H1 (cell line): ENCODE results near the gene JAG2. TPM values are rescaled to one million over a fixed set of nuclear protein-coding genes. Genes with fewer than 3 reads are reported as not detected.

ENCODE experiments used
- CTCF ChIA-PET: fragments of 300-600 bp; sonication (Branson Sonifier 250); formaldehyde crosslinking; loops from one replicate; lab custom pipeline; 2021; ENCODE audit not compliant: partially characterized antibody; lab: Charles Lee
- POLR2A ChIA-PET: fragments of 300-600 bp; sonication (Branson Sonifier 250); formaldehyde crosslinking; loops from one replicate; lab custom pipeline; 2021; ENCODE audit warnings: inconsistent platforms; ENCODE audit not compliant: partially characterized antibody; lab: Charles Lee
- DNase-seq, 2 experiments: peaks; one replicate each; pipeline versions ENCODE4 v3.0.0 to v3.0.0-alpha.2; 2010 to 2022; ENCODE audit warnings: low spot score in 2 of 2, low read depth in 1 of 2, mixed read lengths in 1 of 2
- FAIRE-seq: peaks from 2 replicates; lab custom pipeline; 2011; peaks lifted over from hg19 to GRCh38; lab: Jason Lieb, UNC
- H2AFZ ChIP-seq: 2 replicates; pipeline ENCODE4 v1.8.1; 2012; ENCODE audit warnings: low read length, inconsistent platforms
- H2AK5ac ChIP-seq: 2 replicates; pipeline ENCODE4 v1.6.1; 2013; ENCODE audit warnings: low read depth, low read length
- H2BK120ac ChIP-seq: replicated peaks from 2 replicates; pipeline ENCODE3; 2013; ENCODE audit warnings: low read depth, low read length, inconsistent platforms
- H2BK12ac ChIP-seq: 2 replicates; pipeline ENCODE4 v1.6.1; 2013; ENCODE audit warnings: low read depth, low read length
- H2BK15ac ChIP-seq: 2 replicates; pipeline ENCODE4 v1.6.1; 2013; ENCODE audit warnings: low read length
- H2BK20ac ChIP-seq: 2 replicates; pipeline ENCODE4 v1.6.1; 2013; ENCODE audit warnings: low read length
- H2BK5ac ChIP-seq: 2 replicates; pipeline ENCODE4 v1.6.1; 2013; ENCODE audit warnings: low read depth, low read length
- H3K14ac ChIP-seq: 2 replicates; pipeline ENCODE4 v1.6.1; 2013; ENCODE audit warnings: inconsistent platforms; ENCODE audit not compliant: insufficient read length
- H3K18ac ChIP-seq: 2 replicates; pipeline ENCODE4 v1.6.1; 2013; ENCODE audit warnings: low read length; ENCODE audit errors: extremely low read depth
- H3K23ac ChIP-seq: 2 replicates; pipeline ENCODE4 v1.6.1; 2013; ENCODE audit warnings: inconsistent platforms; ENCODE audit not compliant: insufficient read length
- H3K23me2 ChIP-seq: 2 replicates; pipeline ENCODE4 v1.6.1; 2013; ENCODE audit warnings: low read depth, low read length
- H3K27ac ChIP-seq: 2 replicates; pipeline ENCODE4 v1.6.1; 2011; ENCODE audit warnings: low read depth, low read length, inconsistent platforms
- H3K27me3 ChIP-seq, 4 experiments: replicated peaks in 1 of 4; 1 replicate in 1 of 4; 2 replicates in 3 of 4; pipeline versions ENCODE4 v1.6.1 to v1.8.1; 2011 to 2013; ENCODE audit warnings: low read length in 3 of 4, mild to moderate bottlenecking in 3 of 4, inconsistent platforms in 2 of 4, mixed read lengths in 2 of 4, moderate library complexity in 1 of 4; ENCODE audit not compliant: control insufficient read depth in 3 of 4, insufficient read depth in 3 of 4; ENCODE audit errors: extremely low read depth in 1 of 4
- H3K36me3 ChIP-seq, 4 experiments: 2 replicates each; pipeline versions ENCODE4 v1.6.1 to v1.8.1; 2011 to 2013; ENCODE audit warnings: mild to moderate bottlenecking in 4 of 4, low read length in 3 of 4, moderate library complexity in 2 of 4, control low read depth in 1 of 4, inconsistent platforms in 1 of 4; ENCODE audit not compliant: insufficient read depth in 4 of 4, control insufficient read depth in 2 of 4
- H3K4ac ChIP-seq: replicated peaks from 2 replicates; pipeline ENCODE3; 2013; ENCODE audit warnings: low read length, low read depth, mixed read lengths, inconsistent platforms; ENCODE audit not compliant: insufficient read length
- H3K4me1 ChIP-seq, 4 experiments: replicated peaks in 1 of 4; 1 replicate in 1 of 4; 2 replicates in 3 of 4; pipeline versions ENCODE4 v1.6.1 to v1.8.1; 2011 to 2013; ENCODE audit warnings: low read length in 3 of 4, inconsistent platforms in 2 of 4, mixed read lengths in 1 of 4; ENCODE audit not compliant: insufficient read depth in 4 of 4, control insufficient read depth in 3 of 4
- H3K4me2 ChIP-seq, 2 experiments: 2 replicates each; pipeline versions ENCODE4 v1.6.1 to v1.8.1; 2011 to 2013; ENCODE audit warnings: low read depth in 2 of 2, low read length in 2 of 2, control low read depth in 1 of 2, inconsistent platforms in 1 of 2, mild to moderate bottlenecking in 1 of 2; ENCODE audit not compliant: insufficient read depth in 1 of 2
- H3K4me3 ChIP-seq, 4 experiments: fragments of 200-600, 300-600 bp in 1 of 4; sonication (generic), shearing (Covaris generic), sonication (Bioruptor Twin) in 1 of 4; 2 replicates each; pipeline versions ENCODE4 v1.5.1 to v1.8.1; 2011 to 2016; ENCODE audit warnings: low read length in 4 of 4, low read depth in 3 of 4, control low read depth in 2 of 4, inconsistent platforms in 2 of 4, mild to moderate bottlenecking in 2 of 4, mixed read lengths in 1 of 4, moderate library complexity in 1 of 4; ENCODE audit not compliant: insufficient read depth in 2 of 4; ENCODE audit errors: extremely low read depth in 1 of 4
- H3K56ac ChIP-seq: replicated peaks from 2 replicates; pipeline ENCODE3; 2013; ENCODE audit warnings: low read depth, mild to moderate bottlenecking, mixed read lengths, low read length, inconsistent platforms; ENCODE audit not compliant: insufficient read length
- H3K79me1 ChIP-seq: 2 replicates; pipeline ENCODE4 v1.6.1; 2013; ENCODE audit warnings: low read depth, low read length, control low read depth
- H3K79me2 ChIP-seq, 2 experiments: 2 replicates each; pipeline versions ENCODE4 v1.6.1 to v1.8.1; 2012 to 2013; ENCODE audit warnings: low read length in 2 of 2, mild to moderate bottlenecking in 2 of 2, inconsistent platforms in 1 of 2; ENCODE audit not compliant: insufficient read depth in 2 of 2, control insufficient read depth in 1 of 2
- H3K9ac ChIP-seq, 4 experiments: replicated peaks in 1 of 4; 1 replicate in 1 of 4; 2 replicates in 3 of 4; pipeline versions ENCODE4 v1.6.1 to v1.8.1; 2011 to 2013; ENCODE audit warnings: low read depth in 3 of 4, low read length in 3 of 4, control low read depth in 2 of 4, mild to moderate bottlenecking in 2 of 4, moderate library complexity in 2 of 4, inconsistent platforms in 1 of 4; ENCODE audit errors: extremely low read depth in 1 of 4
- H3K9me3 ChIP-seq, 2 experiments: 2 replicates each; pipeline versions ENCODE4 v1.6.1 to v1.8.1; 2012 to 2013; ENCODE audit warnings: mild to moderate bottlenecking in 2 of 2, moderate library complexity in 2 of 2, control low read depth in 1 of 2, inconsistent platforms in 1 of 2, low read depth in 1 of 2, low read length in 1 of 2, mixed read lengths in 1 of 2; ENCODE audit not compliant: insufficient read depth in 2 of 2
- H4K20me1 ChIP-seq, 2 experiments: replicated peaks in 1 of 2; 2 replicates each; pipeline versions ENCODE3 to v1.8.1; 2011 to 2013; ENCODE audit warnings: inconsistent platforms in 2 of 2, low read length in 2 of 2, mild to moderate bottlenecking in 1 of 2; ENCODE audit not compliant: insufficient read depth in 2 of 2, control insufficient read depth in 1 of 2
- H4K5ac ChIP-seq: 2 replicates; pipeline ENCODE4 v1.6.1; 2013; ENCODE audit warnings: low read length, low read depth, mixed read lengths, inconsistent platforms; ENCODE audit not compliant: insufficient read length
- H4K8ac ChIP-seq: 2 replicates; pipeline ENCODE4 v1.8.0; 2013; ENCODE audit warnings: mild to moderate bottlenecking, moderate library complexity, low read length, inconsistent platforms; ENCODE audit not compliant: insufficient read depth; ENCODE audit errors: extremely low read depth
- H4K91ac ChIP-seq: replicated peaks from 2 replicates; pipeline ENCODE3; 2013; ENCODE audit warnings: low read length, mixed read lengths, inconsistent platforms; ENCODE audit not compliant: insufficient read length
- BACH1 ChIP-seq: IDR thresholded peaks from 2 replicates; pipeline ENCODE4 v1.6.1; 2012; ENCODE audit warnings: low read length, improper control_type of control experiment
- CHD2 ChIP-seq: IDR thresholded peaks from 2 replicates; pipeline ENCODE4 v1.6.1; 2012; ENCODE audit warnings: low read length, improper control_type of control experiment
- CREB1 ChIP-seq: IDR thresholded peaks from 2 replicates; pipeline ENCODE4 v1.6.1; 2012; ENCODE audit warnings: inconsistent platforms
- HDAC6 ChIP-seq: IDR thresholded peaks from one replicate; pipeline ENCODE4 v1.7.1; 2012; ENCODE audit warnings: low read depth, mild to moderate bottlenecking, inconsistent platforms, low read length, moderate library complexity
- PHF8 ChIP-seq: fragments of 200-600 bp; sonication (generic); conservative IDR thresholded peaks from 2 replicates; pipeline ENCODE4 v1.7.1; 2012; ENCODE audit warnings: low read depth, mild to moderate bottlenecking, inconsistent platforms, low read length, moderate library complexity
- POLR2A ChIP-seq, 2 experiments: IDR thresholded peaks; 1 replicate in 1 of 2; 2 replicates in 1 of 2; pipeline ENCODE4 v1.6.1; 2011; ENCODE audit warnings: low read depth in 2 of 2, low read length in 2 of 2, mild to moderate bottlenecking in 2 of 2; ENCODE audit errors: control extremely low read depth in 1 of 2
- SAP30 ChIP-seq: fragments of 300-600 bp; sonication (generic); IDR thresholded peaks from 2 replicates; pipeline ENCODE4 v1.7.1; 2012; ENCODE audit warnings: low read length, moderate library complexity, mild to moderate bottlenecking, inconsistent platforms; ENCODE audit not compliant: insufficient read depth, insufficient replicate concordance
- SRF ChIP-seq: IDR thresholded peaks from 2 replicates; pipeline ENCODE4 v1.6.1; 2011; ENCODE audit warnings: mild to moderate bottlenecking, low read depth, low read length, moderate library complexity
- TAF1 ChIP-seq: IDR thresholded peaks from 2 replicates; pipeline ENCODE4 v1.6.1; 2011; ENCODE audit warnings: mild to moderate bottlenecking, low read depth, low read length
- TCF12 ChIP-seq: IDR thresholded peaks from 2 replicates; pipeline ENCODE4 v1.6.1; 2011; ENCODE audit warnings: low read depth, mild to moderate bottlenecking, low read length
- YY1 ChIP-seq: IDR thresholded peaks from 2 replicates; pipeline ENCODE4 v1.6.1; 2011; ENCODE audit warnings: low read depth, mild to moderate bottlenecking, low read length
- WGBS, 2 experiments: shearing (Covaris generic) in 1 of 2; methylation state at CpG; one replicate each; pipeline versions ENCODE4 v1.1.6 to v1.1.7; 2013 to 2015; ENCODE audit warnings: low lambda C conversion rate in 2 of 2, mixed read lengths in 2 of 2, inconsistent platforms in 1 of 2, low coverage in 1 of 2, missing lambda C conversion rate in 1 of 2; ENCODE audit not compliant: insufficient replicate concordance in 2 of 2, insufficient coverage in 1 of 2, insufficient read length in 1 of 2; ENCODE audit errors: extremely low coverage in 1 of 2, missing lambda C conversion rate in 1 of 2; 5-methylcytosine and 5-hydroxymethylcytosine counted together
- polyA plus RNA-seq, 7 experiments: library from polyadenylated mRNA; depleted of rRNA in 3 of 7; stranded (reverse) in 5 of 7; unstranded in 2 of 7; fragments of >200 nt in 5 of 7; fragments of 200-250 nt in 2 of 7; gene quantifications; 1 replicate in 5 of 7; 2 replicates in 1 of 7; 4 replicates in 1 of 7; pipeline versions ENCODE4 v1.2.1 to v1.2.3, GENCODE V29; 2011 to 2013; ENCODE audit warnings: missing spikeins in 2 of 7, mixed read lengths in 2 of 7
- total RNA-seq: library from RNA; stranded (reverse); fragmentation: NEBNext Ultra II Directional; extraction: Animal tissue kit (Norgen Biotek cat#: 25700); gene quantifications from 2 replicates; pipeline ENCODE4 v1.2.1, GENCODE V29; 2021
- TF ChIP-seq, protein P1 (sequence below), 3 experiments: IDR thresholded peaks; 1 replicate in 2 of 3; 2 replicates in 1 of 3; pipeline versions ENCODE4 v1.5.1 to v1.6.1; 2011; ENCODE audit warnings: low read length in 3 of 3, mild to moderate bottlenecking in 3 of 3, inconsistent platforms in 2 of 3, low read depth in 1 of 3, moderate library complexity in 1 of 3; ENCODE audit not compliant: insufficient read depth in 1 of 3; ENCODE audit errors: control extremely low read depth in 1 of 3

Gene JAG2
- total and polyA plus RNA-seq, 2 of the 8 experiments (the other 6 are each of a cell fraction or from before 2014, with no cell fraction given), result 2.8 to 6.2 TPM

DNA sequence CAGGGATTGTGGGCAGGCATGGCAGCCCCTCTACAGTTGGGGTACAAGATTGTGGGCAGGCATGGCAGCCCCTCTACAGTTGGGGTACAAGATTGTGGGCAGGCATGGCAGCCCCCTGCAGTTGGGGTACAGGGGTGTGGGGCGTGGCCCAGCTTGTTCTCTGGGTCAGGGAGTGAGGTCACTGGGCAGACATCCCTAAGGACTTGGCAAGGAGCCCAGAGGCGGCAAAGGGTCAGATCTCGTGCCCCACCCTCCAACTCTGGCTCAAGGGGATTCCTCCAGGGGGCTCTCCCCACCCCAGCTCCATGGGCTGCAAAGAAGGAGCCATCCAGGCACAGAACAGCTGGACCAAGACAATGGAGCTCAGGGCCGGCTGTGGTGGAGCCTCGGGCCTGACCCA, 38.3 kb upstream of the JAG2 start:
- Histone ChIP-seq H2BK15ac (no peak overlapping the region), H4K5ac (no peak overlapping the region), H3K27ac (no peak overlapping the region), H3K27me3 (peaks cover 0 to 2% (median 0%) of the 10 kb centered on the region in 4 experiments; a peak in 2 of 7 replicates), H3K79me1 (no peaks in the 10 kb centered on the region), H2BK12ac (no peak overlapping the region), H3K4ac (no peak overlapping the region), H3K23ac (no peak overlapping the region), H3K56ac (no peak overlapping the region), H4K20me1 (peaks cover 3 to 10% of the 10 kb centered on the region in 2 experiments), H3K18ac (no peak overlapping the region), H3K9ac (no peak overlapping the region), H3K4me2 (no peak overlapping the region), H2BK5ac (no peak overlapping the region), H3K4me3 (no peak overlapping the region), H3K14ac (no peak overlapping the region), H3K4me1 (peaks cover 0 to 5% (median 0%) of the 10 kb centered on the region in 4 experiments; a peak in 1 of 7 replicates), H3K79me2 (no peaks in the 10 kb centered on the region), H2BK20ac (no peak overlapping the region), H3K23me2 (no peaks in the 10 kb centered on the region), H3K36me3 (no peaks in the 10 kb centered on the region), H3K9me3 (no peaks in the 10 kb centered on the region), H4K8ac (no peak overlapping the region), H4K91ac (no peak overlapping the region), H2BK120ac (no peak overlapping the region), H2AK5ac (no peak overlapping the region), H2AFZ (no peak overlapping the region)
- ChIA-PET CTCF (interaction anchor here (0.7 to 1.6 kb wide), 14 partner anchors 10 to 191 kb away, joined by 3 to 9 read pairs (median 4); partner anchors contain the start of gene TEX22), POLR2A (interaction anchor here (0.6 kb wide), 1 partner anchor 62 kb away, joined by 3 read pairs; no protein-coding TSS in a partner anchor)
- DNase-seq (no peak), FAIRE-seq (no peak)
- WGBS, 2 experiments, result 97% methylated on average over 3 of the region's 5 CpGs; no CpG with 5 or more reads in 1 of the 2 experiments
- no peak for TF ChIP-seq SAP30
- TF ChIP-seq CREB1, result no peak
- no peak for TF ChIP-seq PHF8
- TF ChIP-seq POLR2A (IDR thresholded peaks at IDR 0.05; ENCODE audit: control extremely low read depth in 1 of 2, low read depth in 2 of 2, low read length in 2 of 2), result no peak
- TF ChIP-seq, protein P1, sequence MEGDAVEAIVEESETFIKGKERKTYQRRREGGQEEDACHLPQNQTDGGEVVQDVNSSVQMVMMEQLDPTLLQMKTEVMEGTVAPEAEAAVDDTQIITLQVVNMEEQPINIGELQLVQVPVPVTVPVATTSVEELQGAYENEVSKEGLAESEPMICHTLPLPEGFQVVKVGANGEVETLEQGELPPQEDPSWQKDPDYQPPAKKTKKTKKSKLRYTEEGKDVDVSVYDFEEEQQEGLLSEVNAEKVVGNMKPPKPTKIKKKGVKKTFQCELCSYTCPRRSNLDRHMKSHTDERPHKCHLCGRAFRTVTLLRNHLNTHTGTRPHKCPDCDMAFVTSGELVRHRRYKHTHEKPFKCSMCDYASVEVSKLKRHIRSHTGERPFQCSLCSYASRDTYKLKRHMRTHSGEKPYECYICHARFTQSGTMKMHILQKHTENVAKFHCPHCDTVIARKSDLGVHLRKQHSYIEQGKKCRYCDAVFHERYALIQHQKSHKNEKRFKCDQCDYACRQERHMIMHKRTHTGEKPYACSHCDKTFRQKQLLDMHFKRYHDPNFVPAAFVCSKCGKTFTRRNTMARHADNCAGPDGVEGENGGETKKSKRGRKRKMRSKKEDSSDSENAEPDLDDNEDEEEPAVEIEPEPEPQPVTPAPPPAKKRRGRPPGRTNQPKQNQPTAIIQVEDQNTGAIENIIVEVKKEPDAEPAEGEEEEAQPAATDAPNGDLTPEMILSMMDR (IDR thresholded peaks at IDR 0.05; ENCODE audit: control extremely low read depth in 1 of 3, insufficient read depth in 1 of 3, low read depth in 1 of 3, low read length in 3 of 3), result no peak
- TF ChIP-seq YY1, result no peak
- no peak for TF ChIP-seq TCF12
- TF ChIP-seq HDAC6, result no peak
- TF ChIP-seq BACH1, result no peak
- TF ChIP-seq SRF, result no peak
- TF ChIP-seq TAF1, result no peak
- no peak for TF ChIP-seq CHD2
